GM18870 (cell line): Measurements from ENCODE around the gene SDF2L1.
"Not testable (repeated sequence)": the region's sequence is repeated elsewhere in the genome, so short reads cannot be mapped to it uniquely, and the experiment has no call there.

Experiments used
- ATAC-seq: cut with Tn5 transposase; IDR thresholded peaks from one replicate; pipeline ENCODE4 v1.9.1; 2021; ENCODE audit warnings: moderate library complexity; ENCODE audit not compliant: unreplicated experiment

Gene SDF2L1

DNA sequence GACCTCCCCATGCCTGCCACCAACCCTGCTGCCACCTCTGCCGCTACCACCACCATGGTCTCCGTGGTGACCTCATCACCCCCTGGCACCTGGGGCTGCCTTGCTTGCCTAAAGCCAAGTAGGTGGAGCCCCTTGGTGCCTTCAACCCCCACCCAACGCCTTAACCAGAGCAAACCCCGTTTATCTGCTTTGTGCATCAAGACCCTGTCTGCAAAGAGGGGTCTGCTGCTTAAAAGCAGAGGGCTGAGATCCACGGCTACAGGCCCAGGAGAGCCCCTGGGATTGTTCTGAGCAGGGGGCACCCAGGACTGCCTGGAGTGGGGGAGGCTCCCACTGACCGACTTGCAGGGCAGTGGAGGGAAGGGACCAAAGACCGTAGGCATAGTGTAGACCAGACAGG, 18.8 kb downstream of the SDF2L1 start:
- ATAC-seq, result no peak

GRCh38 chr22:21661991-21662390, 19.9 kb downstream of the SDF2L1 start:
- no peak for ATAC-seq

DNA sequence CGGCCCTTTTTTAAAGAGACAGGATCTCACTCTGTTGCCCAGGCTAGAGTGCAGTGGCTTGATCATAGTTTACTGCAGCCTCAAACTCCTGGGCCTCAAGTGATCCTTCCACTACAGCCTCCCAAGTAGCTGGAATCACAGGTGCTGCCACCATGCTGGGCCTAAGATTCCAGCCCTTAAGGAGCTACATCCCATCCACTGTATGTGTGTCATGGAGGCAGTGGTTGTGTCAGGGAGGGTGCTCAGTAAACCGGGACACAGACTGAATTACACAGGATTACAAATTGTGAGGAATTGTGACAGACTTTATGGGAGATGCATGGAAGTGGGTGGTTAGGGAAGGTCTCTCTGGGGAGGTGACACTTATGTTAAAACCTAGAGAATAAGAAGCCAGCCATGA, 21.6 kb downstream of the SDF2L1 start:
- ATAC-seq, result no peak

- no peak for ATAC-seq
Measured at GRCh38 chr22:21665047-21665851, 23.1 kb downstream of the SDF2L1 start.

DNA sequence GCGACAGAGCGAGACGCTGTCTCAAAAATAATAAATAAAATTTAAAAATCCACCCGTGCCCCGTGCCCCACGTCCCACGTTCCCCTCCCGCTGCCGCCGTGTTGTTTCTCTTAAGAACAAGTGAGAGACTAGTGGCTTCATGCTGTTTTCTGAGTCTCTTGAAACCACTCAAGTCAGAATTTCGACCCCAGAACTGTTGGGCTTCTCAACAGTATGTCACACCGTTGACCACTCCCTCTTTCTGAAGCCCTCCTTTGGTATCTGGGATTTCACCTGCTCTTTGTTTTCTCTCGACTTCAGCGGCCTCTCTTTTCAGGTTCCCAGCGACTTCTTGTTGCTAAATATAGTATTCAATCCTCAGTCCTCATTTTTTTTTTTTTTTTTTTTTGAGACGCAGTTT, 24.7 kb downstream of the SDF2L1 start:
- ATAC-seq, result no peak

DNA sequence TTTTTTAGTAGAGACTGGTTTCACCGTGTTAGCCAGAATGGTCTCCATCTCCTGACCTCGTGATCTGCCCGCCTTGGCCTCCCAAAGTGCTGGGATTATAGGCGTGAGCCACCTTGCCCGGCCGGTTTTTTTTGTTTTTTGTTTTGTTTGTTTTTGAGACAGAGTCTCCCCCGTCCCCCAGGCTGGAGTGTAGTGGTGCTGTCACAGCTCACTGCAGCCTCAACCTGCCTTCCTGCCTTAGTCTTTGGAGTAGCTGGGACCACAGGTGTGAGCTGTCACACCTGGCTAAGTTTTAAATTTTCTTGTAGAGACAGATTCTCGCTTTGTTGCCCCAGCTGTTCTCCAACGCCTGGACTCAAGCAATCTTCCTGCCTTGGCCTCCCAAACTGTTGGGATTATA, 26.9 kb downstream of the SDF2L1 start:
- ATAC-seq, result no peak

DNA sequence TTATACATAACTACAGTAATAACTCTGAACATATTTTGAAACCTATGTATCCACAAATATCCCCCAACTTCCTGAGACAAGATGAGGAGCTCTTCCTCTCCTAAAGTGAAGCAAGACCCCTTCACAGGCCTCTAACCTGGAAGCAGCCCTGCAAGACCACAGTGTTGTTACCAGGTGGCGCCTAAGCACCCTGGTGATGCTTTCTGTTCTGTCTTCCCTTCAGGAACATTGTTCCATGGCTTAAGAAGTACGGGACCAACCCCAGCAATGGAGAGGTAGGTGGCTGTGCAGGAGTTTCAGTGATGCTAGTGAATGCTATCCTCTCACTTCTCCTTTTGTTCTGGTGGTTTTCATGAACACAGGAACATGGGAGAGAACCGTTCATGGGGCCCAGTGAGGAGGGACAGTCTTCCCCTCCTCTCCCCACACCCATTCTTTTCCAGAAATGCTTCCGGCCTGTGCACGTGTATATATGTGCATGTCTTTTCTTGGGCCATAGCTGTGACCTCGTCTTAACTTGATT, 30.1 kb downstream of the SDF2L1 start:
- no peak for ATAC-seq

DNA sequence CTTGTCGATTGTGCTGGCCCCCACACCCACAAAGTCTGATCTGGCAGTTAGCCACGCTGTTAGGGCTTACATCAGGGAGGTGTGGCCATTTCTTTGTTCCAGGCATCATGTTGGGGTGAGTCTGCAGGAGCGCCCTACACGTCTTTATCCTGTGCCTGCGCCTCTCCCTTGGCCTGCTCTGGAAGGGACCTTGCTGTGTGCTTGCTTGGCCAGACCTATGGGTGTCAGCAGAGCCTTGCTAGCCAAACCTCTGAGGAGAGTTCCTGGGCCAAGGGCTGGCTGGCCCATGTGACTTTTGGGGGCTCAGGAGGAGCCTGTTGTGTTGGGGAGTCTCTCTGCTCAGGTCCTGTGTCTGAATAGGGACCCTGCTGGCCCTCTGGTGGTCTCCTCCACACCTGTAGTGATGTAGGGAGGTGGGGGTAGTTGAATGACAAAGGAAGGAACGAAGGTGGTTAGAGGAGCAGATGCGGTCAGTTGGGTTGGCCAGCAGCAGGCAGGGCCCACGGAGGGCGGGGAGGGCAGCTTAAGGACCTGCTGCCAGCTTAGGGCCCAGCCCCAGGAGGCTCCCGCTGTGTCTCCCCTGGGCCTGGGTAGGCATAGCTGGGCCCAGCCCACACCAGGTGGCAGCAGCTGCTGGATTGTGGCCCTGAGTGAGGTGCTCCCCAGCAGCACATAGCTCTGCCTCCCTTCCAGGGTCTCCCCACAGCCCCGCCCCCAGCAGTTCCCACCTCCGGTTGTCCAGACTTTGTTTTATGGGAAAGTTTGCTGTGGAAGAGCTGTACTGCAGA, 31.6 kb downstream of the SDF2L1 start:
- no peak for ATAC-seq

DNA sequence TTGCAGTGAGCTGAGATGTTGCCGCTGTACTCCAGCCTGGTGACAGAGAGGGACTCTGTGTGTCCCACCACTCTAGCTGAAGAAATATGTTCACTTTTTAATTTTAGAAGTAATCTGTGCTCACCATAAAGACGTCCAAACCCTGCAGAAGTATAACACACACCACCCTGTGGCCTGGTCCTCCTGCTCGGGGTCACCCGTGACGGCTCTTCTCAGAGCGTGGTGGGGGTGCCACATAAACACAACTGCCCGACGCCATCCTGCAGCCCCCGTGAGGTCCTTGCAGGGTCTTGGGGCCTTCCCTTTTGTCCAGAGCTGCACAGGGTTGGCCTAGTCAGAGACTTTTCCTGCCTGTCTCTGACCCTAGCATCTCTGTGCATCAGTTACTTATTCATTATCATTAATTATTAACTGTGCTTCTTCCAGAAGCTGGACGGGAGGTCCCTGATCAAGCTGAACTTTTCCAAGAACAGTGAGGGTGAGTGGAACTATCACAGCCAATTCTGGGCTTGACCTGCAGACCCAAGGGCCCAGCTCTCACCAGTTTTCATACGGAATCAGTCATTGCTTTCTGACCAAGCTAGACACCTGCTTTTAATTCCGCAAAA, 32.6 kb downstream of the SDF2L1 start:
- ATAC-seq, result no peak

GRCh38 chr22:21677606-21678443, 35.7 kb downstream of the SDF2L1 start:
- ATAC-seq, result no peak

DNA sequence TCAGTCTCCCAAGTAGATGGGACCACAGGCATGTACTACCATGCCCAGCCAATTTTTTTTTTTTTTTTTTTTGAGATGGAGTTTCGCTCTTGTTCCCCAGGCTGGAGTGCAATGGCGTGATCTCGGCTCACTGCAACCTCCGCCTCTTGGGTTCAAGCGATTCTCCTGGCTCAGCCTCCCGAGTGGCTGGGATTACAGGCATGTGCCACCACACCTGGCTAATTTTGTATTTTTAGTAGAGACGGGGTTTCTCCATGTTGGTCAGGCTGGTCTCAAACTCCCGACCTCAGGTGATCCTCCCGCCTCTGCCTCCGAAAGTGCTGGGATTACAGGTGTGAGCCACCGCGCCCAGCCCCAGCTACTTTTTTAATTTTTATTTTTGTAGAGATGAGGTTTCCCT, 36.7 kb downstream of the SDF2L1 start:
- ATAC-seq, result not testable (repeated sequence)

GRCh38 chr22:21679383-21679782, 37.3 kb downstream of the SDF2L1 start:
- ATAC-seq, result no peak

DNA sequence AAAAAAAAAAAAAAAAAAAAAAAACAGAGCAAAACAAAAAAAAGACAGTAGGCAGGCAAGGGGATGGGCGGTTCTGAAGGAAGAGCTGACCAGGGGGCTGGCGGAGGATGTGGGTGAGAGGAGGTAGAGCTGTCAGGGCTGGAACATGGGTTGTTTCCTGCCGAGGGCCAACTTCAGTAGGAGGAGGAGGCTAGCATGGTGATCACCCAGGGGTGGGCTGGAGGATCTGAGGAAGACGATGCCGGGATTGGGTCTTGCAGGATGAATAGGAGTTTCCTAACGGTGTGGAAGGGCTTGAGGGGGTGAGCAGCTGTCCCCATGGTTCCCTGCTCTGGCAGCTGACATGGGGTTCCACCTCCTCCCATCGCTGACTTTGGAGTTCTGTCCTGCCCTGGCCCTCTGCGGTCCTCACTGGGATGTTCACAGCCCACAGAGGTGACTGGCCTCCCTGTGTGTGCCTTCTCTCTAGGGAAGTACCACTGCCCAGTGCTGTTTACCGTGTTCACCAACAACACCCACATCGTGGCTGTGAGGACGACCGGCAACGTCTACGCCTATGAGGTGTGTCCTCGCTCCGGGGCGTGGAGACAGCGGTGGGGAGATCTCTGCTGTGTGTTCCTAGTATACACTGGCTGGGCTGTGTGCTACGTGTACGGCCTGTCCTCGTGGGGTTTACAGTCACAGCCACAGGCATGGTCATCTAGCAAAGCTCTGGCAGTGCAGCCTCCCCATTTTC, 38.9 kb downstream of the SDF2L1 start:
- no peak for ATAC-seq

- ATAC-seq, result no peak
Measured at GRCh38 chr22:21681566-21682370, 39.7 kb downstream of the SDF2L1 start.

- no peak for ATAC-seq
Measured at GRCh38 chr22:21682385-21683175, 40.5 kb downstream of the SDF2L1 start.

DNA sequence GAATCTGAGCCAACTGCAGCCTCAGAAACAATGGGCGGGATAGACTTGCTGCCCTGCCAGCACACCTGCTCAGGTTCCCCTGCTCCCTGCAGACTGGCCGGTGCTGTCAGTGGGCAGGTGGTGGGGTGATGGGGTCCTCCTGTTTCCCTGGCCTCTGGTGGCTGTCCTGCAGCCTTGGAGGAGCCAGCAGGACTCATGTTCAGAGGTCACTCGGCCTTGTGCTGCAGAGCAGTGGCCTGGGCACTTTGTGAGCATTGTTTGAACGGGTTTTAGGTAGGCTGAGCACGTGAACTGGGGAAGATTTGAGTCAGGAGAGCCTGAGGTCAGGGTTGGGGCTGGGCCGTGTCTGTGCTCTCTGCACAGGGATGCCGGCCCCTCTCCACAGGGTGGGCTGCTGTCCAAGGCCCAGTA, 41.3 kb downstream of the SDF2L1 start:
- no peak for ATAC-seq

- no peak for ATAC-seq
Measured at GRCh38 chr22:21684492-21685163, 42.5 kb downstream of the SDF2L1 start.

GRCh38 chr22:21685164-21685513, 43.0 kb downstream of the SDF2L1 start:
- ATAC-seq, result no peak
